GM19035 (cell line): ENCODE measurements around the gene PSG3.
"Not testable (repeated sequence)": the region's sequence is repeated elsewhere in the genome, so short reads cannot be mapped to it uniquely, and the experiment has no call there.

ENCODE experiments used
- ATAC-seq: cut with Tn5 transposase; IDR thresholded peaks from one replicate; pipeline ENCODE4 v1.9.1; 2021; ENCODE audit not compliant: unreplicated experiment

The PSG3 gene

GRCh38 chr19:42695811-42696503 is 44.3 kb downstream of the PSG3 start:
- ATAC-seq = no peak

- ATAC-seq = no peak
These were observed 46.4 kb downstream of the PSG3 start for GRCh38 chr19:42693760-42694350.

- ATAC-seq = no peak
These were observed 56.3 kb downstream of the PSG3 start for GRCh38 chr19:42683917-42684513.

GRCh38 chr19:42676326-42676725 is 64.0 kb downstream of the PSG3 start:
- not testable (repeated sequence) for ATAC-seq

GRCh38 chr19:42674549-42674948 is 65.7 kb downstream of the PSG3 start:
- not testable (repeated sequence) for ATAC-seq
